Stomach (tissue), 9 donors: ENCODE data around the gene CDIPT. TPM values are rescaled to one million over a fixed set of nuclear protein-coding genes. Genes with fewer than 3 reads are reported as not detected.

ENCODE experiments used
- DNase-seq, 2 donors: peaks; one replicate each; pipeline versions ENCODE4 v3.0.0 to v3.0.0-alpha.2; 2013 to 2019
- H3K27ac ChIP-seq, 5 donors: fragments of 200-600 bp in 4 of 5; sonication (generic) in 4 of 5; one replicate each; pipeline ENCODE4 v1.5.1; 2013 to 2019; ENCODE audit warnings: mild to moderate bottlenecking in 1 of 5, moderate library complexity in 1 of 5
- H3K27me3 ChIP-seq, 3 donors: fragments of 200-600 bp; sonication (generic); one replicate each; pipeline ENCODE4 v1.5.1; 2017 to 2019; ENCODE audit warnings: mixed run types in 1 of 3
- H3K36me3 ChIP-seq, 4 donors: fragments of 200-600 bp; sonication (generic); 1 replicate in 3 of 4; 2 replicates in 1 of 4; pipeline ENCODE4 v1.5.1; 2016 to 2019
- H3K4me1 ChIP-seq, 4 donors: fragments of 200-600 bp; sonication (generic); one replicate each; pipeline ENCODE4 v1.5.1; 2016 to 2019
- H3K4me3 ChIP-seq, 4 donors: fragments of 200-600 bp; sonication (generic) in 3 of 4; one replicate each; pipeline ENCODE4 v1.5.1; 2016 to 2019; ENCODE audit warnings: mild to moderate bottlenecking in 1 of 4
- H3K9me3 ChIP-seq, 4 donors: fragments of 200-600 bp; sonication (generic); one replicate each; pipeline ENCODE4 v1.5.1; 2016 to 2019
- EP300 ChIP-seq: sonication (generic); formaldehyde crosslinking; IDR thresholded peaks from one replicate; pipeline ENCODE4 v1.6.1; 2017; ENCODE audit warnings: antibody characterized with exemption
- POLR2A ChIP-seq, 4 donors: fragments of 450-650 bp; IDR thresholded peaks; one replicate each; pipeline ENCODE4 v1.6.1; 2016; ENCODE audit warnings: antibody characterized with exemption in 4 of 4, control low read depth in 2 of 4, mild to moderate bottlenecking in 1 of 4, moderate library complexity in 1 of 4
- POLR2AphosphoS5 ChIP-seq, 3 donors: sonication (generic); formaldehyde crosslinking; IDR thresholded peaks; one replicate each; pipeline ENCODE4 v1.6.1; 2016; ENCODE audit warnings: antibody characterized with exemption in 3 of 3
- WGBS, 5 donors: extraction: QIAGEN DNeasy Blood & Tissue Kit in 3 of 5; methylation state at CpG; one replicate each; pipeline versions ENCODE4 v1.1.5 to v1.1.7; 2013 to 2018; 5-methylcytosine and 5-hydroxymethylcytosine counted together
- intact Hi-C: fragments of 100-400 bp; cut with DNase I; formaldehyde crosslinking; loops from one replicate; pipeline ENCODE4 v1.15.1; 2023; ENCODE audit warnings: low total_unique reads
- polyA plus RNA-seq, 3 donors: library from polyadenylated mRNA; stranded (reverse); fragments of 200-250 nt; gene quantifications; one replicate each; pipeline ENCODE4 v1.2.3, GENCODE V29; 2013
- total RNA-seq, 5 donors: library from RNA; depleted of rRNA; stranded (reverse); fragments of >200 nt; gene quantifications; one replicate each; pipeline versions ENCODE4 v1.1.0 to v1.2.3, GENCODE V29; 2014 to 2016
- TF ChIP-seq, protein P1 (sequence below), 7 experiments: fragments of 450-650 bp in 4 of 7; fragments of 200-600 bp in 3 of 7; sonication (generic) in 3 of 7; IDR thresholded peaks; one replicate each; pipeline ENCODE4 v1.5.1; 2016 to 2019; ENCODE audit warnings: antibody characterized with exemption in 7 of 7, control low read depth in 2 of 7, mild to moderate bottlenecking in 1 of 7
- donor health status: healthy with polysubstance abuse.
- donor health status: Bipolar disorder and iron deficiency.
- donor health status: healthy.

Gene CDIPT
- total and polyA plus RNA-seq, 8 donors: 2.3 to 91.5 (median 54.2) TPM

DNA sequence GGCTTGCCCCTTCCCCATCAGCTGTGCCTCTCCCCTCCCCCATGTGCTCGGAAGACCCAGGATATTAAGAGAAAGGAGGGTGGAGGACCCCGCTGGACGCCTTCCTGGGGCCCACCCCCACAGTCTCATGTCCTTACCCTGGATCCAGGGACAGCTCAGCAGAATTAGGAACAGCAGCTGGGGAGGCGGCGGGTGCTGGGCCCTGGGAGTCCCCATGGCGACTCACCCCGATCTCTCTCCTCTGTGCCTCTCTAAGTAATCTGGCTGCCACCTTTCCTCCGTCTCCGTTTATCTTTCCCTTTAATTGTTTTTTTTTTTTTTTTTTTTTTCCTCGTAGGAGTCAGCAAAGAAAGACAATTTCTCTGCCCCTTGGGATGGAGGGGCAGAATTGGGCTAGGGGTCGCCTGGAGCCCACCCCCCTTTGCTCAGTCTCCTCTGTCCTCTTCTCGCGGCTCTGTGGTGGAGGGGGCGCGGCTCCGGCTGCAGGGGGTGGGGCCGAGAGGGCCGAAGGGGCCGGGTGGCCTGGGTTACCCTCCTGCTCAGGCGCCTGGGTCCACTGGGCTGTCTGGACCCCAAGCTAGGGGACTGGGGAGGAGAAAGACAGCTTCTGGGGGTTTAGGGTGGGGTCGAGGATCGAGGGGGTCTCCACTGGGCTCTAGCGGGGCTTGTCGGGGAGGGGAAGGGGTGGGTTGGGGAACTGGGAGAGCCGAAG, 35.9 kb upstream of the CDIPT start:
- Histone ChIP-seq H3K9me3 (no peaks in the 10 kb centered on the region), H3K27ac (peak overlapping the region; percentile 81 to 93 (median 89)), H3K36me3 (no peaks in the 10 kb centered on the region), H3K27me3 (peaks cover 0 to 52% (median 25%) of the 10 kb centered on the region in 3 donors), H3K4me1 (peaks cover 4 to 38% (median 34%) of the 10 kb centered on the region in 4 donors), H3K4me3 (peak overlapping the region; percentile 52 to 68 (median 60))
- 1 to 3% (median 1%) methylated on average over 25 of the region's 25 CpGs for WGBS, 5 donors
- intact Hi-C loops: no loop called here
- peak; percentile 71 to 87 for DNase-seq
- TF ChIP-seq POLR2AphosphoS5 (IDR thresholded peaks at IDR 0.05) (no peak), POLR2A (IDR thresholded peaks at IDR 0.05) (peak in 1 of 4 donors; percentile 16)

DNA sequence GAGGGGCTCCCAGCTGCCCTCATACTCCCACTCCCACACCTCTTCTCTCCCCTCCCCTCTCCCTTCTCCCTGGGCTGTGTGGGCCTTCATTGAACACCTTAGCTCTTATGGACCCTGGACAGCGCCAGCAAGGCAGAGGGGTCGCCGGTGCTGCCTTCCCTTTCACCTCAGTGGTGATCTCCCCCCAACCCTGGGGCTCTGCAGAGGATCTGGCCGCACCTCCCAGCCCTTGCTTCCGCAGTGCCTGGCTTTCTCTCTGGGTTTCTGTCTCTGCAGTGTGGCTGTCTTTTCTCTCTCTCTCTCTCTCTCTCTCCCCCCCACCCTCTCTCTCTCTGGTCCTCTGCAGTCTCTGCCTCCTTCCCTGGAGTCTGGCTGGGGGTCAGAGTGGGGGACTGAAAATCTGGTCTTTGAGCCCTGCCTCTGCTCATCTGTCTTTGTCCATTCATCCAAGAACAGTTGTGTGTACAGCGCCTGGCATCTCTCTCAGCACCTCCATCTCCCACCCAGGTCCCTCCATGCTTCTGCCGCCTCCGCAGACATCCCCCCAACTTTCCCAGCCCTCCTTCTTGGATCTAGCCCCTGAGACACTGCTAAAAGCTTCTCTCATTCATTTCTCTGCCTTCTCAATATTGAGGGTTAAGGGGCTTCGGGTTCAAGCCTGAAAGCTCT, 35.2 kb upstream of the CDIPT start:
- H3K4me3 ChIP-seq: peak overlapping the region in 2 of 4 donors; percentile 66 to 68
- TF ChIP-seq EP300 (no peak), POLR2AphosphoS5 (IDR thresholded peaks at IDR 0.05) (no peak), POLR2A (IDR thresholded peaks at IDR 0.05) (no peak)
- TF ChIP-seq, protein P1, sequence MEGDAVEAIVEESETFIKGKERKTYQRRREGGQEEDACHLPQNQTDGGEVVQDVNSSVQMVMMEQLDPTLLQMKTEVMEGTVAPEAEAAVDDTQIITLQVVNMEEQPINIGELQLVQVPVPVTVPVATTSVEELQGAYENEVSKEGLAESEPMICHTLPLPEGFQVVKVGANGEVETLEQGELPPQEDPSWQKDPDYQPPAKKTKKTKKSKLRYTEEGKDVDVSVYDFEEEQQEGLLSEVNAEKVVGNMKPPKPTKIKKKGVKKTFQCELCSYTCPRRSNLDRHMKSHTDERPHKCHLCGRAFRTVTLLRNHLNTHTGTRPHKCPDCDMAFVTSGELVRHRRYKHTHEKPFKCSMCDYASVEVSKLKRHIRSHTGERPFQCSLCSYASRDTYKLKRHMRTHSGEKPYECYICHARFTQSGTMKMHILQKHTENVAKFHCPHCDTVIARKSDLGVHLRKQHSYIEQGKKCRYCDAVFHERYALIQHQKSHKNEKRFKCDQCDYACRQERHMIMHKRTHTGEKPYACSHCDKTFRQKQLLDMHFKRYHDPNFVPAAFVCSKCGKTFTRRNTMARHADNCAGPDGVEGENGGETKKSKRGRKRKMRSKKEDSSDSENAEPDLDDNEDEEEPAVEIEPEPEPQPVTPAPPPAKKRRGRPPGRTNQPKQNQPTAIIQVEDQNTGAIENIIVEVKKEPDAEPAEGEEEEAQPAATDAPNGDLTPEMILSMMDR (IDR thresholded peaks at IDR 0.05): no peak
- WGBS, 5 donors: 14 to 24% (median 21%) methylated on average over 9 of the region's 9 CpGs

DNA sequence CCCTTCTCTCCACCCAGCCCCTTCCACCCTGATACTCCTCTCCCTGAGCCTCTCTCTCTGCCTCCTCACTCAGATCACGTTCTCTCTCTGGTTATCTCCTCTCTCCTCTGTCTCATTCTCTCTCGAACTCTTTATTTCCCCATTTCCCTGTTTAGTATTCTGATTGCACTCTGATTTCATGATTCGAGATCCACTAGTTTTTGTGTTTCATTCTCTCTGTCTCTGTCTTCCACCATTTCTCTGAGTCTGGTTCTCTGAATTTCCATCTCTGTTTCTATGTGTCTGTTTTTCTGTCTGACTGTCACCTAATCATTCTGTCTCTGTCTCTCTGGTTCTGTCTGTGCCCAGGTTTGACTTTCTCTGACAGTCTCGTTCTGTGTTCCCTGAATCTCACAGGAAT, 34.3 kb upstream of the CDIPT start:
- TF ChIP-seq, protein P1 (IDR thresholded peaks at IDR 0.05): no peak
- TF ChIP-seq EP300 (no peak), POLR2AphosphoS5 (IDR thresholded peaks at IDR 0.05) (no peak), POLR2A (IDR thresholded peaks at IDR 0.05) (no peak)
- 46 to 73% (median 52%) methylated on average over 4 of the region's 4 CpGs for WGBS, 5 donors
- DNase-seq: no peak

More for the DNA sequence above, 35.2 kb upstream of the CDIPT start:
- DNase-seq: no peak
- H3K4me1 ChIP-seq: peaks cover 4 to 38% (median 34%) of the 10 kb centered on the region in 4 donors
- intact Hi-C loops: no loop called here
- peak overlapping the region in 1 of 5 donors; percentile 88 for H3K27ac ChIP-seq
- no peaks in the 10 kb centered on the region for H3K36me3 ChIP-seq
- no peaks in the 10 kb centered on the region for H3K9me3 ChIP-seq
- H3K27me3 ChIP-seq: peaks cover 0 to 52% (median 25%) of the 10 kb centered on the region in 3 donors

DNA sequence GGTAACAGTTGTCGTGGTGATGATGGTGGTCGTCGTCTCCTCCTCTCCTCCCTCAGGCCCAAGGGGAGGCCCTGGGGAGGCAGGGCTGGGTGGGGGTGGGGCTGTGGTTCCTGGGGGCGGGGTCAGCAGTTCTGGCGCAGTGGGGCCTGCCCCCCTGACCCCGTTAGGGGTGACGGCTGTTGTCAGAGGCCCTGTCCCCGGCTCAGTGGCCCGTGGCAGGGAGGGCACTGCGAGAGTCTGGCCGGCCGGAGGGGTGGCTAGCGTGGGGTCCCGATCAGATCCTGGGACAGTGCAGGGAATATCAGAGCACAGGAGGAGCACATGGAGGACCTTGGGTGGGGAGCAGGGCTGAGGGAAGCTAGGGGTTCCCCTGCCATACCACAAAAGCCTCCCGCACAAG, 33.8 kb upstream of the CDIPT start:
- Histone ChIP-seq H3K9me3 (no peaks in the 10 kb centered on the region), H3K36me3 (no peaks in the 10 kb centered on the region), H3K27me3 (peaks cover 0 to 52% (median 25%) of the 10 kb centered on the region in 3 donors), H3K4me3 (no peak overlapping the region), H3K27ac (no peak overlapping the region), H3K4me1 (peaks cover 4 to 36% (median 33%) of the 10 kb centered on the region in 4 donors)
- DNase-seq: no peak
- intact Hi-C loops: no loop called here
- TF ChIP-seq POLR2A (IDR thresholded peaks at IDR 0.05): no peak
- no peak for TF ChIP-seq EP300
- no peak for TF ChIP-seq POLR2AphosphoS5 (IDR thresholded peaks at IDR 0.05)
- TF ChIP-seq, protein P1 (IDR thresholded peaks at IDR 0.05): no peak
- 53 to 58% (median 55%) methylated on average over 7 to 15 of the region's 15 CpGs for WGBS, 5 donors

More for the DNA sequence above, 34.3 kb upstream of the CDIPT start:
- no peak overlapping the region for H3K4me3 ChIP-seq
- intact Hi-C loops: no loop called here
- H3K9me3 ChIP-seq: no peaks in the 10 kb centered on the region
- no peak overlapping the region for H3K27ac ChIP-seq
- H3K27me3 ChIP-seq: peaks cover 0 to 52% (median 25%) of the 10 kb centered on the region in 3 donors
- no peaks in the 10 kb centered on the region for H3K36me3 ChIP-seq
- peaks cover 4 to 38% (median 34%) of the 10 kb centered on the region in 4 donors for H3K4me1 ChIP-seq
